GM18861 (cell line): ENCODE measurements around the gene CHRNA9.

ENCODE experiments used
- ATAC-seq: cut with Tn5 transposase; IDR thresholded peaks from one replicate; pipeline ENCODE4 v1.9.1; 2021; ENCODE audit not compliant: unreplicated experiment

The CHRNA9 gene

DNA sequence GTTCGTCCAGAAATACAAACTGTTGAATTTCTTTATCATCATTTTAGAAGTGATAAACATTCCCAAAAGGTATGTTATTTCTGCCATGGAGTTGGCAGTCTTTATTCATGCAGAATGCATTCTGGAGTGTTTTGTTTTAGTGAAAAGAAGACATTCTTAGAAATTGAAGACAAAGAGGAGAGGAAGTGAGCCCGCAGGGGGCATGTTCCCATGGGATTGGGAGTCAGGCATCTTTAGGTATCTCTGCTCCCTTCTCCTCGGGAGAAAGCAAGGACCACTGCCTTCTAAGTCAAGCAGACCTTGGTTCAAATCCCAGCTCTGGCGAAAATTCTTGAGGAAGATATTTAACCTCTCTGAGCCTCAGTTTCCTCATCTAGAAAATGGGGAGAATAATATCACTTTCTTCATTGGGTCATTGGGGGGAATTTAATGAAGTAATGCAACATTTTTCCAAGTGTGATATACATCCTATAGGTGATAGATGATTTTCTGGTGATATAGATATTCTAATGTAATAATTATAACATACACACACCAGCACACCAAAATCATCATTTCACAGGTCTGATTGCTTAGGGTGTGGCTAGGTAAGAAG is 26.5 kb upstream of the CHRNA9 start:
- ATAC-seq, result no peak

DNA sequence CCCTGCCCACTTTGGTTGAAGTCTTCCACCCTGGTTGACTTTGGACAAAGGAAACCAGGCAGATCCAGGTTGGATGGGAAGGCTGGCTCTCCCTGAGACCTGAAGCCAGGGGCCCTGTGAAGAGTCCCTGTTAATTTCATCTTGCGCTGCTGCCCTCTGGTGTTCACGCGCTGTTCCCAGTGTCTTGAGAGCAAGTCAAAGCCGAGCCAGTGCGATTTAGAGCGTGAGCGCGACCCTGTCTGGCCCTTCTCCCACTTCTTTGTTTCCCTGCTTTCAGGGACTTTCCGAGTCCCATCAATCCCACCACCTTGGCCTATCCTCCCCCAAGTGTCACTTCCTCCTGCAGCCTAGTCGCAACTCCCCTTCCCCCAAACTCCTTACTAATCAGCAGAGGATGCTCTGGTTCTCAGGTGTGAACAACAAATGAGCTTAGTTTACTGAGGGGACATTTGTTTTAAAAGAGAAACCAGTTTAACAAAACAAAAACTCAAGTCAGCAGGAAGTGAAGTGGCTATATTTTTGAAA is 25.8 kb upstream of the CHRNA9 start:
- ATAC-seq, result peak; percentile 27

GRCh38 chr4:40310225-40310624 is 24.9 kb upstream of the CHRNA9 start:
- no peak for ATAC-seq

GRCh38 chr4:40311811-40312346 is 23.3 kb upstream of the CHRNA9 start:
- no peak for ATAC-seq

- ATAC-seq, result no peak
These were observed 20.2 kb upstream of the CHRNA9 start for GRCh38 chr4:40314951-40315350.

DNA sequence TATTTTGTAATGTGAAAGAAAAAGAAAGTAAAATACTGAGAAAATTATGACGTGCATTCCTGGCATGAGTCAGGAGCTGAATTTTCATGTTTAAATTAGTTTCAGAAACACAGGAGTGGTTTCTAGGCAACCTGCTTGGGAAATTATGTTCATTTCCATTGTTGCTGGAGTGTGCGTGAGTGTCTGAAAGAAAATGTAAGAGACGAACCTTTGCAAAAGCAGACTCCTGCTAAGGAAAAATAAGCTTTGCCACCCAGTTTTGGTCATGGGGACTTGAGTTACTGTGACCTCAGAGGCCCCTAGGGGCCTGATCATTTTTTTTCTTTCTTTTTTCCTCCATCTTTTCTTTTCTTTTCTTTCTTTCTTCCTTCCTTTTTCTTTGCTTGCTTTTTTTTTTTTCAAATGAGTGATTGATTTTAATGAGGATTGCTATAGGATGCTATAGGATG is 18.8 kb upstream of the CHRNA9 start:
- no peak for ATAC-seq

DNA sequence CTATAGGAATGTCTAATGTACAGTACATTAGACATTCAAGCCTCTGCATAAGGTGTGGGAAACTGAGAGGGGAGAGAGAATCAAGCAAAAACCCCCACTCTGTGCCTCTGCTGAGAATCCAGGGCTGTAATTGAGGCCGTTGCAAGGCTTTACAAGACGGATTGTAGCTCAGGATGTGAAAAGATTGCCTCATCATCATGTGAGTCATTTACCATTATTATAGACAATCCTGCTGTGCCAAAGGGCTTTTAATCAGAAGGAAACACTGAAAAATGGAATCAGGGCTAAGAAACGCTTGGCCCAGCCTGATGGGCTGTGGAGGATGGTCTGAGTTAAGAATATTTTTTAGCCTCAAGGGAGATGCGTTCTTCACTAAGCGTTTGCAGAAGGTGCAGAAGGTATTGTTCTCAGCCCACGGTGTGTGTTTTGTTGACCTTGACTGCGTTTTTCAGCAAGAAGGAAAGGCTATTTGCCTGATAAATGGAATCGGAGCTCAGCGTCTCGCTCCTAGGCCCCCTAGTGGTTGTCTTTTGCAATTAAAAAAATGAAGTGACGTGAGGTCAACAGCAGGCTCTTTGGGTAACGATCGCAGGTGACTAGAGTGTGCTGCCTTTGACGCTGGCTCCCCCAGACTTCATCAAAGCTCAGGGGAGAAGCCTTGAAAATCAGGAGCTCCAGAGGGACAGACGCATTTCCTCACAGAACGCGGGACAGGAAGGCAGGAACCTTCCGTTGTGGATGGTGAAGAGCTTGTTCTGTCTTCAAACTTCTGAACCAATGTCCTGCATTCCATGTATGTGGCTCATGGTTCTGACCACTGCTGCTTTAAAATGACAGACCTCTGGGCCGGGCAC is 18.1 kb upstream of the CHRNA9 start:
- peak; percentile 51 for ATAC-seq

DNA sequence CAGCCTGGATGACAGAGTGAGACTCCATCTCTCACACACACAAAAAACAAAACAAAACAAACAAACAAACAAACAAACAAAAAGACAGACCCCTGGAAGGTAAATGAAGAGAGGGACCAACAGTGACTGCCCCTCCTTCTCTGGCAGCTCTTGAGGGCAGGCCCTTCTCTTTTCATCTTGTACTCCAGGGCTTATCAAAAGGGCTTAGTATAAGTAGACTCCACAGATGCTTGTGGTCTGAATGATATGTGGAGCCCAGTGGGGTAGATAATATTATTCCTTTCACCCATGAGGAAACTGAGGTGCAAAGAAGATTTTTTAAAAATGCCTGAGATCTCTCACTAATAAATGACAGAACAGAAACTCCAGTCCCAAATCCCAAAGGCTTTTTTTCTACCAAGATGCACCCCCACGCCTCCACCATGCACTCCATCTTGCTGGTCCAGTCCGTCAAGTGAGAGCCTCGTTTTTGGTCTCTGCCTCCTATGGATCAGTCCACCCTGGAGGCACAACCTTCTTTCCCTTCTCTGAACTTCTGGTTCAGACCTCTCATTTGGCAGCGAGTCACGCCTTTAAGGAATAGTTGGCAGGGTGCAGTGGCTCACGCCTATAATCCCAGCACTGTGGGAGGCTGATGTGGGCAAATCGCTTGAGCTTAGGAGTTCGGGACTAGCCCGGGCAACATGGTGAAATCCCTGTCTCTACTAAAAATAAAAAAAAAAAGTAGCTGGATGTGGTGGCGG is 17.0 kb upstream of the CHRNA9 start:
- ATAC-seq, result no peak

DNA sequence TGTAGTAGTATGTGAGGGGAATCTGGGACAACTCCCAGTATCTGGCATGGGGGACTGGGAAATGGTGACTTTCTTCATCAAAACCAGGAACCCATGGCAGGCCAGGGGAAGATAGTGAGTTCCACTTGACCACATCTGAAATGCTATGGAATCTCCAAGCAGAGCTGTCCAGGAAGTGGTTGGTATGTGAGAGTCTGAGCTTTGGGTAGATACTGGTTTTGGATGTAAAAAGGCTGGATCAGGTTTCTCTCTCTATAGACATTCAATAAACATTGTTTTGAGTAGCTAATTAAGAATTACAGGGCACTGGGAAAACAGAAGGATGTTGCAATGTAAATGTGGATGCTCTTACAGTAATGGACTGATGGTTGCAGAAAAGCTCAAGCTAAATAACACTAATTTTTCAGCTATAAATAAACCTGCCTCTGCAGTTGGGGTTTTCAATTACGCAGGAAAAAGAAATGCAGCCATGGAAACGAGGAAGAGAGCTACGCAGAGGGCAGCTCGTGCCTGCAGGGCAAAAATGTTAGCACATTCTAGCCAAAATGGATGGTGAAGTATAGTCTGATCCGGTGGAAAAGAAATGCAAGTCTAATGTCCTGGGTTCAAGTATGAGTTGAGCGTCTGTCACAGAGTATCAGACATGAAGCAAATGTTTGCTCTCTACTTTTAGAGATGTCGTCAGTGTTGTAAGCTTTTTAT is 13.4 kb upstream of the CHRNA9 start:
- no peak for ATAC-seq

- ATAC-seq, result no peak
These were observed 12.3 kb upstream of the CHRNA9 start for GRCh38 chr4:40322811-40323210.

GRCh38 chr4:40323866-40324265 is 11.3 kb upstream of the CHRNA9 start:
- ATAC-seq, result no peak

DNA sequence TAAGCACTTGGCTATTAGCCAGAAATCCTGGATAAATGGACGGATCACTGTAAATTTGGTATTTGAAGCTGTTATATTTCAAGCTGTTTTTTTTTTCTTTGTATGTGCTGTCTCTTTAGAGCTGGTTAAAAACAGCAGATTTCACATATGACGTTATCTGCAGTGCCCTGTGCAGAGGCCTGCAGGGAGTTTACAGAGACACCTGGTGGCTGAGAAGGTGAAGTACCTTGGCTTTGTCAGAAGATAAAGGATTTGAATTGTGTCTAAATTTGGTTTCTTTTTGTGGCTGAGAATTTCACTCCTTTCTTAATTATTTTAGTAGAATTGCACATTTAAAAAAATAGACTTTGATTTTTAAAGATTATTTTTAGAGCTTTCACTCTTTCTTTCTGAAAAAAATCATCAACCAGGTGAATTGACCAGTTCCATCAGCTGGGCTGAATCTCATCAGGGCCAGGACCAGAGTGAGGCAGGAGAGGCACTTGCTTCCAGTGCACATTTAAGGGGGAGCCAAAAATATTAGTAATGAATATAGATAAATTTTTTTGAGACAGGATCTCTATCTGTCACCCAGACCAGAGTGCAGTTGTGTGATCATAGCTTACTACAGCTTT is 9.6 kb upstream of the CHRNA9 start:
- ATAC-seq, result peak; percentile 88

DNA sequence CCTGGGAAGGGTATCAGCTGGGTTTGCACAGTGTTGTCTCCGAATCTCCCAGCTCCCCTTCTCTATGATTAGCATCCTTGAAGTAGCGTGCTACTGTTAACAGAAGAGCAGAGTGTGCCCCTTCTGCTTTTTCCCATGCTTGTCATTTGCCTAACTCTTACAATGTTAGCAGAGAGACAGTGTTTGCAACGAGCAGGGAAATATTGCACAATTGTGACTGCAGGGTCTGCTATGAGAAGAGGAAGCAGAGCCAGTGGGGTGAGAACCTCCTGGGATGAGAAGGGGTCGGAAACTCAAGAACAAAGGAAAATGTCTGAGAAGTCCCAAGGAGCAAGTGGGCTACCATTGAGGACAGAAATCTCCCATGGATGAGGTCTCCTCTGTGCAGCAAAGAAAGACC is 7.8 kb upstream of the CHRNA9 start:
- ATAC-seq, result no peak

DNA sequence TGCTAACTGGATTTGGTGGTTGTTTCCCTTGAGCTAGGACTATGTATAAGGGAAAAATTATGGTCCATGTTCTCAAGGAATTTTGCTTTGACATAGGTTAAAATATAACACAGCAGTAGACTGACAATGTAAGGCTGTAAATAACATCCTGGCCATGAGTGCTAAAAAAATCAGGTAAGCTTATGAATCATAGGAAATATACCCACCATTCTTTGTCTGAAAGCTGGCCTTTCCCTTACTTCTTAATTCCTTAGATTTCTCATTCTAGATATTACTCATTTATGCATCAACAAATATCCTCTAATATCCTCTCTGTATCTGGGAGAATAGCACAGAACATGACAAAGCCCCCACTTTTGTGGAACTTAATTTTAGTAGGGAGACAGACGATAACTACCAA is 6.8 kb upstream of the CHRNA9 start:
- ATAC-seq, result no peak

- ATAC-seq, result no peak
These were observed 5.3 kb upstream of the CHRNA9 start for GRCh38 chr4:40329805-40330204.

DNA sequence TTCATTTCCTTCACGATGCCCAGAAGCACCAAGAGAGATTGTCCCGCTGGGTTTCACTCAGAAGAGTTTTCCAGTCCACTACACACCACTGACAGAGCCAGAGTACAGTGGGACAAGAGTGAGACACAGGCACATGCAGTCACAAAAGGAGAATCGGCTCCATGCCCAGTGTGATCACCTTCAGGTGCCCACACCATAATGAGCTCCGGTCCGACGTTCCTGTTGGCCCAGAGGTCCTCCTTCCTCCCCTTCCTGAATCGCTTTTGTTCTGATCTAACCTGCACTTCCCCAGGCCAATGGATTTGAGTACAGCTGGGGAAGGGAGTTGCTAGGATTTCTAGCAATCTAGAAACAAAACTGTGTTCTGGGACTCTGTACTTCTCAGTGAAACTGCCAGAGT is 4.6 kb upstream of the CHRNA9 start:
- no peak for ATAC-seq

GRCh38 chr4:40331101-40331745 is 3.9 kb upstream of the CHRNA9 start:
- ATAC-seq, result no peak

GRCh38 chr4:40331961-40332360 is 3.2 kb upstream of the CHRNA9 start:
- ATAC-seq, result no peak

- ATAC-seq, result no peak
These were observed 1.2 kb upstream of the CHRNA9 start for GRCh38 chr4:40333921-40334352.

- ATAC-seq, result no peak
These were observed 377 bp downstream of the CHRNA9 start for GRCh38 chr4:40335525-40335894.
